GM12891 (cell line): ENCODE data around the gene MOSMO.

ENCODE experiments used
- DNase-seq: peaks from one replicate; pipeline ENCODE4 v3.0.0; 2011; ENCODE audit warnings: low spot score; ENCODE audit not compliant: insufficient read length
- FAIRE-seq: peaks from 2 replicates; lab custom pipeline; 2011; peaks lifted over from hg19 to GRCh38; lab: Jason Lieb, UNC
- PAX5 ChIP-seq: IDR thresholded peaks from 2 replicates; pipeline ENCODE4 v1.6.1; 2011; ENCODE audit warnings: low read length, moderate library complexity, mild to moderate bottlenecking; ENCODE audit not compliant: insufficient read depth, severe bottlenecking
- POLR2A ChIP-seq: IDR thresholded peaks from 2 replicates; pipeline ENCODE4 v1.6.1; 2011; ENCODE audit warnings: low read depth, low read length, control low read depth
- POLR2AphosphoS5 ChIP-seq: IDR thresholded peaks from 2 replicates; pipeline ENCODE4 v1.6.1; 2011; ENCODE audit warnings: low read depth, low read length, control low read depth
- POU2F2 ChIP-seq: IDR thresholded peaks from 2 replicates; pipeline ENCODE4 v1.6.1; 2011; ENCODE audit warnings: low read depth, mild to moderate bottlenecking, control low read depth, low read length, moderate library complexity
- SPI1 ChIP-seq: IDR thresholded peaks from 2 replicates; pipeline ENCODE4 v1.6.1; 2011; ENCODE audit warnings: low read depth, low read length, control low read depth
- TAF1 ChIP-seq: IDR thresholded peaks from 2 replicates; pipeline ENCODE4 v1.6.1; 2011; ENCODE audit warnings: low read depth, low read length, control low read depth

MOSMO gene

DNA sequence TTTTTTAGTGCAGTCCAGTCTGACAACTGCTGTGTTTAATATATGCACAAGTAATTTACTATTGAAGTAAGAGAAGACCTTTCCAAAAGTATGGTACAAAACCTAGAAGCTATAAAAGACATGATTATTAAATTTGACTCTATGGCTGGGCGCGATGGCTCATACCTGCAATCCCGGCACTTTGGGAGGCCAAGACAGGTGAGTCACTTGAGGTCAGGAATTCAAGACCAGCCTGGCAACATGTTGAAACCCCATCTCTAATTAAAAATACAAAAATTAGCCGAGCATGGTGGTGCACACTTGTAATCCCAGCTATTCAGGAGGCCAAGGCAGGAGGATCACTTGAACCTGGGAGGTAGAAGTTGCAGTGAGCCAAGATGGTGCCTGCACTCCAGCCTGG is 43.1 kb downstream of the MOSMO start:
- TF ChIP-seq POLR2A (no peak), TAF1 (no peak), POU2F2 (no peak), POLR2AphosphoS5 (no peak), SPI1 (no peak), PAX5 (no peak)
- FAIRE-seq = no peak
- no peak for DNase-seq

DNA sequence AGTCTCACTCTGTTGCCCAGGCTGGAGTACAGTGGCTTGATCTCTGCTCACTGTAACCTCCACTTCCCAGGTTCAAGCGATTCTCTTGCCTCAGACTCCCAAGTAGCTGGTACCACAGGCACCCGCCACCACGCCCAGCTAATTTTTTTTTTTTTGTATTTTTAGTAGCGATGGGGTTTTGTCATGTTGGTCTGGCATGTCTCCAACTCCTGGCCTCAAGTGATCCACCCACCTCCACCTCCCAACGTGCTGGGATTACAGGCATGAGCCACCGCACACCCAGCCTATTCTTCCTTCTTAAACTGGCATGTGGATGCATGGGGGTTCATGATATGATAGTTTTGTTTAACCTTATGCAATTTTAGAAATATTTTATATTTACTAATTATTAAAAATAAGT is 45.1 kb downstream of the MOSMO start:
- DNase-seq (no peak), FAIRE-seq (no peak)
- no peak for TF ChIP-seq PAX5
- no peak for TF ChIP-seq POLR2A
- TF ChIP-seq POLR2AphosphoS5 = no peak
- TF ChIP-seq SPI1 = no peak
- no peak for TF ChIP-seq POU2F2
- no peak for TF ChIP-seq TAF1

DNA sequence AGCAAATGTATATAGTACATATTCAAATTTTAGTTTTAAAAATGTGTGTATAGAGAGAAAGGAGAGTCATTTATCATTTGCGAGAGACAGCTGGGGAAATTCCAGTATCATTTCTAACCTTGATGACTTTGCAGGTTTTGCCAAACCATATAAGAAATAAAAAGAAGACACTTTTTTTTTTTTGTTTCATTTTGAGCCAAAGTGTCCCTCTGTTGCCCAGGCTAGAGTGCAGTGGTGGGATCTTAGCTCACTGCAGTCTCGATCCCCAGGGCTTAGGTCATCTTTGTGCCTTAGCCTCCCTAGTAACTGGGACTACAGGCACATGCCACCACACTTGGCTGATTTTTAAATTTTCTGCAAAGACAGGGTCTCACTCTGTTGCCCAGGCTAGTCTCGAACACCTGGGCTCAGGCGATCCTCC is 46.0 kb downstream of the MOSMO start:
- DNase-seq (no peak), FAIRE-seq (no peak)
- TF ChIP-seq POLR2AphosphoS5 = no peak
- TF ChIP-seq POU2F2 = no peak
- TF ChIP-seq TAF1 = no peak
- TF ChIP-seq PAX5 = no peak
- no peak for TF ChIP-seq SPI1
- TF ChIP-seq POLR2A = no peak

- no peak for TF ChIP-seq POLR2AphosphoS5
- TF ChIP-seq POLR2A = no peak
- TF ChIP-seq SPI1 = no peak
- no peak for TF ChIP-seq TAF1
- no peak for TF ChIP-seq POU2F2
- no peak for TF ChIP-seq PAX5
- FAIRE-seq (peak; percentile 5), DNase-seq (no peak)
Measured at GRCh38 chr16:22054847-22055590, 47.1 kb downstream of the MOSMO start.

DNA sequence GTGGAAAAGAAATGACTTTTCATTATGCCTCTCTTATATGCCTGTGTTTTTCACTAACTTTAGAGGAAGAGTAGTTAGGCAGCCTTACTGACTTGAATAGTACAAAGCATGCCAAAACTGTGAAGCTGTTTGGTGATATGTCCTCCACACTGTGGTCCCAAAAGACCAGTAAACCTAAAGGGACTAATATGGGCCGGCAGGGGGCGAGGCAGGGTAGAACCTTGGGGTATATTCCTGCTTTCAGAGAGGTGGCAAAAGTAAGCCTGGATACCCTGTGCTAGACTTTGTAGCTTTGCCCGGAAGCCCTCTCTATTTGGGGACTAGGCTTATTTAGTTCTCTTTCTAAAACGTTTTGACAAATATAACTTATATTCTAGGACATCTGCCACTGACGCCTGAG is 48.0 kb downstream of the MOSMO start:
- DNase-seq = no peak
- TF ChIP-seq POLR2A (no peak), POLR2AphosphoS5 (no peak), TAF1 (no peak)
- no peak for FAIRE-seq

GRCh38 chr16:22063888-22064467 is 56.1 kb downstream of the MOSMO start:
- FAIRE-seq (no peak), DNase-seq (no peak)
- no peak for TF ChIP-seq POU2F2
- no peak for TF ChIP-seq SPI1
- no peak for TF ChIP-seq POLR2A
- no peak for TF ChIP-seq PAX5
- no peak for TF ChIP-seq TAF1
- no peak for TF ChIP-seq POLR2AphosphoS5

GRCh38 chr16:22065252-22065651 is 57.3 kb downstream of the MOSMO start:
- DNase-seq (no peak), FAIRE-seq (no peak)
- no peak for TF ChIP-seq POU2F2
- no peak for TF ChIP-seq PAX5
- no peak for TF ChIP-seq POLR2A
- TF ChIP-seq TAF1 = no peak
- TF ChIP-seq SPI1 = no peak
- no peak for TF ChIP-seq POLR2AphosphoS5

DNA sequence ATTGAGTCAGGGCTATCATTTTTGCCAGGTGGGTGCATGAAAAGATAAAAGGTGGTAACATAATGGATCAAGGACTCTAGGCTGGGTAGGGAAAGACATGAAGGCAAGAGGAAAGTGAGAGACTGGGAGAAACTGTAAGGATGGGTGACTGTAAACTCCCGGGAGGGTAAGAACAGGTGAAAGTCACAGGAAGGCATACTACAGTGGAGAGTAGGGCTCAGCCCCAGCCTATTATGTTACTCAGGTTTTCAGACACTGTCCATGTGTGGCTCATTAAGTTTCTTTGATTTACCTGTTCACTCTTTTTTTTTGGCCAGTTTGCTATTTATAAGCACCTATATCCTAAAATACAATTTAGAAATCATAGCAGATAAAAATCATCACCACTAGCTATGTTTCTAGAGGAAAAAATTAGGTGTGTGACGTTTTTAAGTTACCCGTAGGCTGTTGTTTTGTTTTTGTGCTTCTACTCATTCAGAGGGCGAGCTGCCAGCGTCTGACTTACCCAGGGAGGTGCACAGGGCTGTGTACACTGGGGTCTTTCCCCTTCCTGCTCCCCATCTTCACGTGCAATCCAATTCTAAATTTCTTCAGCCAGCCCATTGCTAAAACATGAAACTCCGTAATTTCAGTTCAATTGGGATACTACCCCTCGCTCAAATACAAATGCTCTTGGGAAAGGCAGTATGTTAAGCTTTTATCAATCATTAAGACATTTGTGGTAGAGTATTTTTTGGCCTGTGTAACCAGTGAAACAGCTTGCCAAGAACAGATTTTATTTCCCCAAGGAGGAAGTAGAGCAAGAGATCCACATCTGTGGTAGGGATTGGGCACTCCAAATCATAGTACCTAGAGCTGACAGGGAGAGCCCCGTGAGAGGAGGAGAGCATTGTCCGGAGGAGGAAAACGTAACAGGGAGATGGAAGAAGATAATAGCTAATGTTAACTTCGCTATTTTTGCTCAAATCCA is 62.7 kb downstream of the MOSMO start:
- DNase-seq (no peak), FAIRE-seq (no peak)
- TF ChIP-seq POU2F2 = no peak
- no peak for TF ChIP-seq POLR2AphosphoS5
- TF ChIP-seq TAF1 = no peak

GRCh38 chr16:22071331-22071910 is 63.5 kb downstream of the MOSMO start:
- TF ChIP-seq POLR2A (no peak), POLR2AphosphoS5 (no peak)
- FAIRE-seq = no peak
- no peak for DNase-seq

DNA sequence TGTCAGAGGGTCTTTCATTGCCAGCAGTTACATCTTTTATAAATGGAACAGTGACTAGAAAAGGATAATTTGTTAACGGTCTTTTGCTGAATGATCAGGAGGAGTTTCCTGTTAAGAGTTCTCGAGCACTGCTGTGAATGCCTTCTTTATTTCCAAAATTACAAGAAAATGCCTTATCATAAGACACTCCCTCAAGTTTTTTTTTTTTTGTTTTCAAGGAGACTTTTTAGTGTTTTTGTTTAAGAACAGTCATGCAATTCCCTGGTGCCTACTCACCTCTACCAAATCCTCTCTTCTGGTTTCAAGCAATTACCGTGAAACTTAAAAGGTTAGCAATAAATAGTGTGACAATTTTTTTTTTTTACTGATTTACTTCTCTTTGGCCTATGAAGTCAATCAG is 65.4 kb downstream of the MOSMO start:
- FAIRE-seq (no peak), DNase-seq (no peak)
- TF ChIP-seq POLR2AphosphoS5 (no peak), SPI1 (no peak), PAX5 (no peak), POLR2A (no peak), TAF1 (no peak), POU2F2 (no peak)
